Mammary epithelial cell (primary cell): ENCODE measurements around the gene ZNF365.

Source experiments
- EZH2 ChIP-seq: IDR thresholded peaks from 2 replicates; pipeline ENCODE4 v1.6.1; 2012; ENCODE audit warnings: low read length, inconsistent platforms, borderline replicate concordance
- TF ChIP-seq, protein P1 (sequence below), 2 donors: IDR thresholded peaks in 1 of 2; conservative IDR thresholded peaks in 1 of 2; 2 replicates each; pipeline ENCODE4 v1.5.1; 2011 to 2012; ENCODE audit warnings: inconsistent platforms in 2 of 2, low read length in 2 of 2, mild to moderate bottlenecking in 2 of 2, control low read depth in 1 of 2, low read depth in 1 of 2; ENCODE audit not compliant: insufficient read depth in 1 of 2; ENCODE audit errors: extremely low read depth in 1 of 2

DNA sequence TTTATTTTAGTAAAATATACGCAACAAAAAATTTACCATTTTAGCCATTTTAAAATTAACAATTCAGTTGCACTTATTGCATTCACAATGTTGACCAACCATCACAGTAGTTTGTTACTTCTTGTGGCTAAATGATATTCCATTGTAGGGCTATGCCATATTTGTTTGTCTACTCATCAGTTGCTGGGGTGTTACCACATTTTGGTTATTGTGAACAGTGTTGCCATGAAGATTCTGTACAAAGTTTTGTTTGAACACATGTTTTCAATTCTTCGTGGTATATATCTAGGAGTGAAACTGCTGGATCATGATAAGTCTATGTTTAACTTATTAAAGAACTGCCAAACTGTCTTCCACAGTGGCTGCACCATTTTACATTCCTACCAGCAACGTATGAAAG, 46.3 kb upstream of the ZNF365 start:
- TF ChIP-seq, protein P1, sequence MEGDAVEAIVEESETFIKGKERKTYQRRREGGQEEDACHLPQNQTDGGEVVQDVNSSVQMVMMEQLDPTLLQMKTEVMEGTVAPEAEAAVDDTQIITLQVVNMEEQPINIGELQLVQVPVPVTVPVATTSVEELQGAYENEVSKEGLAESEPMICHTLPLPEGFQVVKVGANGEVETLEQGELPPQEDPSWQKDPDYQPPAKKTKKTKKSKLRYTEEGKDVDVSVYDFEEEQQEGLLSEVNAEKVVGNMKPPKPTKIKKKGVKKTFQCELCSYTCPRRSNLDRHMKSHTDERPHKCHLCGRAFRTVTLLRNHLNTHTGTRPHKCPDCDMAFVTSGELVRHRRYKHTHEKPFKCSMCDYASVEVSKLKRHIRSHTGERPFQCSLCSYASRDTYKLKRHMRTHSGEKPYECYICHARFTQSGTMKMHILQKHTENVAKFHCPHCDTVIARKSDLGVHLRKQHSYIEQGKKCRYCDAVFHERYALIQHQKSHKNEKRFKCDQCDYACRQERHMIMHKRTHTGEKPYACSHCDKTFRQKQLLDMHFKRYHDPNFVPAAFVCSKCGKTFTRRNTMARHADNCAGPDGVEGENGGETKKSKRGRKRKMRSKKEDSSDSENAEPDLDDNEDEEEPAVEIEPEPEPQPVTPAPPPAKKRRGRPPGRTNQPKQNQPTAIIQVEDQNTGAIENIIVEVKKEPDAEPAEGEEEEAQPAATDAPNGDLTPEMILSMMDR (conservative IDR thresholded peaks at IDR 0.05 in 1 of 2, IDR thresholded peaks at IDR 0.05 in 1 of 2; ENCODE audit: extremely low read depth in 1 of 2, insufficient read depth in 1 of 2, low read depth in 1 of 2, low read length in 2 of 2), result no peak
- TF ChIP-seq EZH2, result no peak
